ENCODE results near the gene TLK1.

DNA sequence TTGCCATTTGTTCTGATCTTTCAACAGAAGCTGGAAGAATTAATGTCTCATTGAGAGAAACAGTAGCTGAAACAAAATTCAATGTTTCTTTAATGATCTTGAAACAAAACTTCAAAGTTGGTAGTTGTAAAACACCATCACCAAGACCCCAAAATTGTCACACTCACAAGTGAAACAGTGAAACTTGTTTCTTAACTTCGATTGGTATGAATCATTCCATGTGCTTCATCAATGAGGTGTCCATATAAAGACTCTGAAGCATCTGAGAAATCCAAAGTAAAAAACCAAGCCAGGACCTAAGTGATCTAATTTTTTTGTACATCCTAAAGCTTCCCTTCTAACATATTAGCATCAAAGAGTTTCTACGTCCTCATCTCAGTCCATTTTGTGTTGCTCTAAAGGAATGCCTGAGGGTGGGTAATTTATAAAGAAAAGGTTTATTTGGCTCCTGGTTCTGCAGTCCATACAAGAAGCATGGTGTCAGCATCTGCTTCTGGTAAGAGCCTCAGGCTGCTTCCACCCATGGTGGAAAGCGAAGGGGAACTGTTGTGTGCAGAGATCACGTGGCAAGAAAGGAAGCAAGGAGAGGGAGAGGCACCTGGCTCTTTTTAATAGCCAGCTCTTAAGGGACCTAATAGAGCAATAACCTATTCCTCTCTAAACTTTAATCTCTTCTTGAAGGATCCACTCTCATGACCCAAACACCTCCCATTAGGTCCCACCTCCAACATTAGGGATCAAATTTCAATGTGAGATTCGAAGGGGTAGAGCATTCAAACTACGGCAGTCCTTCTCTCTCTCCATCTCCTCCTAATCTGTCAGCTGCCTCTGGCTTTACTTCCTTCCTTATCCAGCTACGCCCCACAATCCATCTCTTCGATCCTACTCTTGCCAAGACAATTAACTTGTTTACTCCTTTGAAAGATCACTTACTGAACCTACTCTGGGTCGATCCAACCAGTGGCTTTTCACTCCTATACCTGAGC lies 20.7 kb upstream of the TLK1 start:
- TF ChIP-seq CTCF (conservative IDR thresholded peaks at IDR 0.05 in 1 of 2, IDR thresholded peaks at IDR 0.05 in 1 of 2; ENCODE audit: low read depth in 1 of 2, low read length in 2 of 2) = no peak
- TF ChIP-seq EZH2 (IDR thresholded peaks at IDR 0.05; ENCODE audit: low read length, missing control alignments) = no peak

Measured in fibroblast of lung (primary cell).